Stimulated activated naive CD8-positive, alpha-beta T cell treated with anti-CD3 and anti-CD28 coated beads, Interleukin-15, Interleukin-2, amounts not matched to agents 100 ng/mL and 50 ng/mL, for 24 hours (primary cell): ENCODE results near the gene LILRA2.
"Not testable (repeated sequence)": the region's sequence is repeated elsewhere in the genome, so short reads cannot be mapped to it uniquely, and the experiment has no call there.

ENCODE experiments used
- H3K27ac Mint-ChIP-seq: one replicate; pipeline ENCODE4 v1.8.0; 2021; ENCODE audit warnings: mild to moderate bottlenecking, mixed read lengths
- H3K27me3 Mint-ChIP-seq: one replicate; pipeline ENCODE4 v1.8.0; 2021; ENCODE audit warnings: mixed read lengths
- H3K36me3 Mint-ChIP-seq: one replicate; pipeline ENCODE4 v1.8.0; 2021; ENCODE audit warnings: low read depth, mixed read lengths
- H3K4me1 Mint-ChIP-seq: one replicate; pipeline ENCODE4 v1.8.0; 2021; ENCODE audit warnings: low read depth, mixed read lengths
- H3K4me3 Mint-ChIP-seq: one replicate; pipeline ENCODE4 v1.8.0; 2021; ENCODE audit warnings: mild to moderate bottlenecking, mixed read lengths
- H3K9me3 Mint-ChIP-seq: one replicate; pipeline ENCODE4 v1.8.0; 2021; ENCODE audit warnings: mixed read lengths

Gene LILRA2

GRCh38 chr19:54578268-54578667, 4.7 kb downstream of the LILRA2 start:
- peaks cover 16% of the 10 kb centered on the region for H3K27me3 Mint-ChIP-seq
- H3K4me1 Mint-ChIP-seq, H3K36me3 Mint-ChIP-seq, H3K9me3 Mint-ChIP-seq, H3K27ac Mint-ChIP-seq, H3K4me3 Mint-ChIP-seq: not testable (repeated sequence)

- Mint-ChIP-seq H3K9me3 (peaks cover 17% of the 10 kb centered on the region), H3K36me3 (no peaks in the 10 kb centered on the region), H3K4me3 (no peak overlapping the region), H3K4me1 (no peaks in the 10 kb centered on the region), H3K27ac (no peak overlapping the region), H3K27me3 (peaks cover 38% of the 10 kb centered on the region)
Measured at GRCh38 chr19:54586397-54586796, 12.8 kb downstream of the LILRA2 start.

DNA sequence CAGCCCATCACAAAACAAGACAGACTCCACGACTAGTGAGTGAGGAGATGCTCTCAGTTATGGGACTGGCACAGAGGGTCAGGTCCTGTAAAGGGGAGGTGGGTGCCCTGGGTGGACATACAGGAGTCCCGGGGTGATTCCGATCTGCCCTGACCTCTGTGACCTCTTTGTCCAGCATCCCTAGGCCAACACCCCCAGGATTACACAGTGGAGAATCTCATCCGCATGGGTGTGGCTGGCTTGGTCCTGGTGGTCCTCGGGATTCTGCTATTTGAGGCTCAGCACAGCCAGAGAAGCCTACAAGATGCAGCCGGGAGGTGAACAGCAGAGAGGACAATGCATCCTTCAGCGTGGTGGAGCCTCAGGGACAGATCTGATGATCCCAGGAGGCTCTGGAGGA, 13.4 kb downstream of the LILRA2 start:
- Mint-ChIP-seq H3K27ac (no peak overlapping the region), H3K9me3 (peaks cover 17% of the 10 kb centered on the region), H3K27me3 (peaks cover 38% of the 10 kb centered on the region), H3K4me3 (no peak overlapping the region), H3K36me3 (no peaks in the 10 kb centered on the region), H3K4me1 (no peaks in the 10 kb centered on the region)

- not testable (repeated sequence) for H3K36me3 Mint-ChIP-seq, H3K9me3 Mint-ChIP-seq, H3K4me1 Mint-ChIP-seq, H3K4me3 Mint-ChIP-seq, H3K27ac Mint-ChIP-seq
- H3K27me3 Mint-ChIP-seq = peaks cover 12% of the 10 kb centered on the region
Measured at GRCh38 chr19:54593445-54593844, 19.9 kb downstream of the LILRA2 start, which contains the start of gene LILRA1. Gene LILRA1 (plus strand): TSS chr19:54593632. CDS start chr19:54594245, 613 bp downstream.

DNA sequence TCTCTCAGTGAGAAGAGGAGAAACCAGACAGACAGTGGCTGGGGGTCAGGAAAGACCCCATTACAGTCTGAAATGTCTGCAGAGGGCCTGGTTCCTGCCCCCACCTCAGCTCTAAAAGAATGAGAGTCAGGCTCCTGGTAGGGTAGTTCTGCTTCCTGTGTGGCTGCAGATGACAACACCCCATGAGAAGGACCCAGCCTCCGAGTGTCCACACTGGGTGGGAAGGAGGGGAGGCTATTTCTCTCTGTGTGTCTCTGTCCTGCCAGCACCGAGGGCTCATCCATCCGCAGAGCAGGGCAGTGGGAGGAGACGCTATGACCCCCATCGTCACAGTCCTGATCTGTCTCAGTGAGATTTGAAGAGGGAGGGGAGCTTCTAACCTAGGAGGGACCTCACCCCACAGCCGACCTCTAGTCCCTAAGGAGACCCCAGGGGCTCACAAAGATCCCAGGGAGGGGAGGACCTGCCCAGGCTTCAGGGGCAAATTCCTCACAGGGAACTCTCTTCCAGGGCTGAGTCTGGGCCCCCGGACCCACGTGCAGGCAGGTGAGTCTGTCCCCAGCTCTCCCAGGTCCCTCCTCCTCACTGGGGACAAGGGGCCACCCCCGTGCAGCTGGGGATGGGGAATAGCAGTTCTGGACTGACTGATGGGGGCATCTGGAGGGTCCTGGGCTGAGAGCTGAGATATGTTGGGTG, 20.5 kb downstream of the LILRA2 start:
- peaks cover 12% of the 10 kb centered on the region for H3K27me3 Mint-ChIP-seq
- not testable (repeated sequence) for H3K4me1 Mint-ChIP-seq, H3K9me3 Mint-ChIP-seq, H3K27ac Mint-ChIP-seq, H3K4me3 Mint-ChIP-seq, H3K36me3 Mint-ChIP-seq

GRCh38 chr19:54594737-54595136, 21.1 kb downstream of the LILRA2 start:
- Mint-ChIP-seq H3K36me3 (no peaks in the 10 kb centered on the region), H3K27ac (no peak overlapping the region), H3K4me1 (peaks cover 4% of the 10 kb centered on the region), H3K27me3 (peaks cover 12% of the 10 kb centered on the region), H3K4me3 (no peak overlapping the region), H3K9me3 (peaks cover 2% of the 10 kb centered on the region)

- H3K4me3 Mint-ChIP-seq, H3K4me1 Mint-ChIP-seq, H3K27ac Mint-ChIP-seq, H3K36me3 Mint-ChIP-seq, H3K9me3 Mint-ChIP-seq: not testable (repeated sequence)
- H3K27me3 Mint-ChIP-seq = peaks cover 12% of the 10 kb centered on the region
Measured at GRCh38 chr19:54595680-54596436, 22.3 kb downstream of the LILRA2 start.

GRCh38 chr19:54600212-54600611, 26.6 kb downstream of the LILRA2 start:
- Mint-ChIP-seq H3K4me1 (no peaks in the 10 kb centered on the region), H3K27me3 (peaks cover 19% of the 10 kb centered on the region)

DNA sequence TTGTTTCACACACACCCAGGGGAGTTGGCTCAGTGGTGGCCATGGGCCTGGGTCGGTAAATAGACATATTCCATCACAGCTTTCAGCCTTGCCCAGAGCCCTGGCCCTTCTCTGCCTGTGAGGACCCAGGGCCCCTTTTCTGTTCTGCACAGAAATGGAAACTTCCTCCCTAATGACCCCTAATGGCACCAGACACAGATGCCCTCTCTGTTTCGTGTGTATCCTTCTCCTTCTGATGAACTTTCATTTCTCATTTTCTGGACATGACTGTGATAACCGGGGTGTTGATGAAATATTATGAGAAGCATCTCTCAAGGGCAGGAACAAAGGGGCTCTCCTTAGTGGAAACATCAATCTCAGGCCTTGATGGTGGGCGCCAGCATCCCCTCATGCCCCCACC, 32.6 kb downstream of the LILRA2 start:
- Mint-ChIP-seq H3K9me3 (peaks cover 7% of the 10 kb centered on the region), H3K36me3 (no peaks in the 10 kb centered on the region), H3K4me3 (no peak overlapping the region), H3K4me1 (peaks cover 14% of the 10 kb centered on the region), H3K27me3 (peaks cover 24% of the 10 kb centered on the region), H3K27ac (no peak overlapping the region)

More at GRCh38 chr19:54600212-54600611, 26.6 kb downstream of the LILRA2 start:
- peaks cover 6% of the 10 kb centered on the region for H3K9me3 Mint-ChIP-seq
- H3K27ac Mint-ChIP-seq = no peak overlapping the region
- no peaks in the 10 kb centered on the region for H3K36me3 Mint-ChIP-seq
- H3K4me3 Mint-ChIP-seq = no peak overlapping the region

DNA sequence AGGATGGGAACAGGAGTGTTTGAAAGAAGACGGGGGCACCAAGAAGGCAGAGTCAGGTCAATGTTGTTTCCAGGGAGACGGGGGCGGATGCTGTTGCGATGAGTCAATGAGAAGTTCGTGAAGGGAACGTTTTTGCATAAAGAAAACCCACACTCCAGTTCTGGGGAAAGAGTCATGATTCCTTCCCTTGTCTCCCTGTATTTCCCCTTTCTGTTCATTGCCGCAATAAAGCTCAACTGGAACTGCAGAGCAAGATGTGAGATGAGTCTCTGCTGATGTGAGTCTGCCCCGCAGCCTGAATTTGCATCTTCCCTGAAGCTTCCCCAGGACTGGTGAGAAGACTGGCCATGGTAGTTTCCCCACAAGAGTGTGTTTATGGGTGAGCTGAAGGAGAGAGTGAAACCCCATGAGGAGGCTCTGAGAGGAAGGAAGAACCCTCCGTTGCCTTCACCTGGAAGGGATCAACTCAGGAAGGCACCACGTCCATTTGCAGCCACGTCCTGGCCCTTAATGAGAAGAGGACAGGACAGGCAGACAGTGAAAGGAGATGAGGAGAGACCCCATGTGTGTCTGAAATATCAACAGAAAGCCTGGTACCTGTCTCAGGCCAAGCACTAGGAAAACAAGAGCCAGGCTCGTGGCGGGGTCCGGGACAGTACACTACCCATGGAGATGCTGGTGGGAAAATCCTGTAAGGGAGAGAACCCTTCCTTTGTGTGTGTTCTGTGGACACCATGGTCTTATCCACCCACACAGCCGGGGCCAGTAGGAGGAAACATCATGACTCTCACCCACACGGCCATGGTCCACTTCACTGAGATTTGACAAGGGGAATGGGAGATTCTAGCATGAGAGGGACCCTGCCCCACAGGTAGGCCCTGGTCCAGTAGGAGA, 33.5 kb downstream of the LILRA2 start:
- Mint-ChIP-seq H3K4me3 (peak overlapping the region; percentile 19), H3K27me3 (peaks cover 28% of the 10 kb centered on the region), H3K9me3 (peaks cover 7% of the 10 kb centered on the region), H3K36me3 (no peaks in the 10 kb centered on the region), H3K27ac (peak overlapping the region; percentile 54), H3K4me1 (peaks cover 17% of the 10 kb centered on the region)

DNA sequence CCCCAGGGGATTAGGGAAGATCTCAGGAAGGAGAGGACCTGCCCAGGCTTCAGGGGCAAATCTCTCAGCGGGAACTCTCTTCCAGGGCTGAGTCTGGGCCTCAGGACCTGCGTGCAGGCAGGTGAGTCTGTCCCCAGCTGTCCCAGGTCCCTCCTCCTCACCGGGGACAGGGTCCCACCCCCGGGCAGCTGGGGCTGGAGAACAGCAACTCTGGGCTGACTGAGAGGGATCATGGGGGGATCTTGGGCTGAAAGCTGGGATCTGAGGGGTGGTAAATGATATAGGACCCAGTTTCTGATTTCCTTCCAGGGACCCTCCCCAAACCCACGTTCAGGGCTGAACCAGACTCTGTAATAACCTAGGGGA, 34.2 kb downstream of the LILRA2 start:
- Mint-ChIP-seq H3K27me3 (peaks cover 28% of the 10 kb centered on the region), H3K9me3 (peaks cover 7% of the 10 kb centered on the region), H3K36me3 (no peaks in the 10 kb centered on the region), H3K4me1 (peaks cover 17% of the 10 kb centered on the region), H3K4me3 (no peak overlapping the region), H3K27ac (no peak overlapping the region)

- no peak overlapping the region for H3K4me3 Mint-ChIP-seq
Measured at GRCh38 chr19:54608205-54608604, 34.6 kb downstream of the LILRA2 start.

GRCh38 chr19:54608792-54609191, 35.2 kb downstream of the LILRA2 start:
- Mint-ChIP-seq H3K4me1 (peaks cover 17% of the 10 kb centered on the region), H3K9me3 (peaks cover 7% of the 10 kb centered on the region), H3K27me3 (peaks cover 28% of the 10 kb centered on the region), H3K4me3 (no peak overlapping the region), H3K36me3 (no peaks in the 10 kb centered on the region), H3K27ac (no peak overlapping the region)

More at GRCh38 chr19:54608205-54608604, 34.6 kb downstream of the LILRA2 start:
- Mint-ChIP-seq H3K36me3 (no peaks in the 10 kb centered on the region), H3K27ac (no peak overlapping the region), H3K9me3 (peaks cover 7% of the 10 kb centered on the region), H3K27me3 (peaks cover 28% of the 10 kb centered on the region), H3K4me1 (peaks cover 17% of the 10 kb centered on the region)

DNA sequence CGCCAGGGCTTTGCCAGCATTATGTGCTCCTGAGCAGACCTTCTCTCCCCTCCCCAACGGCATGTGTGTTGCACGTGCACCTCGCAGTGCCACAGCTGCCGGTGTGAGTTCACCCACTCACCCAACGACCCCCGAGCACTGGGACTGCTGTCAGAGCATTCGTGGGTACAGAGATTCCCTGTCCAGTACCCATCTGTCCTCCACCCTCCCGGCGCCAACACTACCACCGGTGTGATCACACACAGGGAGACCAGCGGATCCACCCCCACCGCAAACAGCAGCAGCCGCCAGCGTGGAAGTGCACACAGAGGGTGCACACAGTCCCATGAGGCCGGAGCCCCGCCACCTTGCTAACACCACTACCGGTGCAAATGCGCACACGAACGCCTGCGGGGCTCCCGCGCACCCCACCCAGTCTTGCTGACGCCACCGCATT, 35.8 kb downstream of the LILRA2 start:
- H3K4me1 Mint-ChIP-seq = peaks cover 17% of the 10 kb centered on the region
- no peak overlapping the region for H3K4me3 Mint-ChIP-seq
- H3K36me3 Mint-ChIP-seq = no peaks in the 10 kb centered on the region
- H3K27ac Mint-ChIP-seq = no peak overlapping the region
- peaks cover 7% of the 10 kb centered on the region for H3K9me3 Mint-ChIP-seq
- peaks cover 25% of the 10 kb centered on the region for H3K27me3 Mint-ChIP-seq

DNA sequence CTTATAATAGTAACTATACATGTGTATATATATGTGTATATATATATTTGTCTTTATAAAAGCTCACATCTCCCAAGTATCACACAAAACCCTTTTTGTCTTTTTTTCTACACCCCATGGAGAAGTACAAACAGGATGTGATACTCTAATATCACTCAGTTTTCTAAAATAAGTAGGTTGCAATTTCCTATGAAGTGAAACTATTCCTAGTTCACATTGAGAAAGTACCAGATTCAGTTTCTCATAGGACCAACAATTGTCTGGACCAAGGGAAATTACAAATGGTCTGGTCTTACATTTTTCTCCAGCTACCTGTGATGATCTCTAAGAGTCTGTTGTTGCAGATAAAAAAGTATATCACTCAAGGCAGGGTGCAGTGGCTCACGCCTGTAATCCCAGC, 38.8 kb downstream of the LILRA2 start:
- Mint-ChIP-seq H3K9me3 (peaks cover 5% of the 10 kb centered on the region), H3K27ac (no peak overlapping the region), H3K27me3 (peaks cover 5% of the 10 kb centered on the region), H3K36me3 (no peaks in the 10 kb centered on the region), H3K4me3 (no peak overlapping the region), H3K4me1 (peaks cover 16% of the 10 kb centered on the region)
